ENCODE results near the gene PDGFB.

Gene PDGFB

GRCh38 chr22:39208013-39208680 is 36.6 kb downstream of the PDGFB start:
- no peak overlapping the region for H3K4me3 ChIP-seq (ENCODE audit: low read depth, low read length)

GRCh38 chr22:39207141-39208012 is 37.4 kb downstream of the PDGFB start:
- H3K4me3 ChIP-seq (ENCODE audit: low read depth, low read length), result no peak overlapping the region

GRCh38 chr22:39206491-39206890 is 38.3 kb downstream of the PDGFB start:
- no peak overlapping the region for H3K4me3 ChIP-seq (ENCODE audit: low read depth, low read length)

- H3K4me3 ChIP-seq (ENCODE audit: low read depth, low read length), result no peak overlapping the region
Measured at GRCh38 chr22:39205344-39206021, 39.3 kb downstream of the PDGFB start.

- no peak overlapping the region for H3K4me3 ChIP-seq (ENCODE audit: low read depth, low read length)
Measured at GRCh38 chr22:39204216-39204615, 40.6 kb downstream of the PDGFB start.

GRCh38 chr22:39197578-39197977 is 47.2 kb downstream of the PDGFB start:
- no peak overlapping the region for H3K4me3 ChIP-seq (ENCODE audit: low read depth, low read length)

GRCh38 chr22:39194098-39194497 is 50.7 kb downstream of the PDGFB start:
- no peak overlapping the region for H3K4me3 ChIP-seq (ENCODE audit: low read depth, low read length)

- no peak overlapping the region for H3K4me3 ChIP-seq (ENCODE audit: low read depth, low read length)
Measured at GRCh38 chr22:39188809-39189208, 56.0 kb downstream of the PDGFB start.

GRCh38 chr22:39185601-39186012 is 59.2 kb downstream of the PDGFB start:
- no peak overlapping the region for H3K4me3 ChIP-seq (ENCODE audit: low read depth, low read length)

GRCh38 chr22:39184586-39185577 is 59.9 kb downstream of the PDGFB start:
- no peak overlapping the region for H3K4me3 ChIP-seq (ENCODE audit: low read depth, low read length)

- H3K4me3 ChIP-seq (ENCODE audit: low read depth, low read length), result no peak overlapping the region
Measured at GRCh38 chr22:39183991-39184585, 60.7 kb downstream of the PDGFB start.

GRCh38 chr22:39182478-39183030 is 62.2 kb downstream of the PDGFB start:
- H3K4me3 ChIP-seq (ENCODE audit: low read depth, low read length), result no peak overlapping the region

GRCh38 chr22:39181778-39182177 is 63.0 kb downstream of the PDGFB start:
- no peak overlapping the region for H3K4me3 ChIP-seq (ENCODE audit: low read depth, low read length)

GRCh38 chr22:39181356-39181755 is 63.4 kb downstream of the PDGFB start:
- H3K4me3 ChIP-seq (ENCODE audit: low read depth, low read length), result no peak overlapping the region

GRCh38 chr22:39179841-39180335 is 64.9 kb downstream of the PDGFB start:
- no peak overlapping the region for H3K4me3 ChIP-seq (ENCODE audit: low read depth, low read length)

- no peak overlapping the region for H3K4me3 ChIP-seq (ENCODE audit: low read depth, low read length)
Measured at GRCh38 chr22:39179401-39179827, 65.4 kb downstream of the PDGFB start.

- no peak overlapping the region for H3K4me3 ChIP-seq (ENCODE audit: low read depth, low read length)
Measured at GRCh38 chr22:39178206-39179111, 66.3 kb downstream of the PDGFB start.

- H3K4me3 ChIP-seq (ENCODE audit: low read depth, low read length), result no peak overlapping the region
Measured at GRCh38 chr22:39177791-39178190, 67.0 kb downstream of the PDGFB start.

GRCh38 chr22:39177456-39177775 is 67.4 kb downstream of the PDGFB start:
- H3K4me3 ChIP-seq (ENCODE audit: low read depth, low read length), result no peak overlapping the region

Data from iPS-11a (cell line).